Stimulated activated naive CD8-positive, alpha-beta T cell treated with anti-CD3 and anti-CD28 coated beads, Interleukin-15, amount 100 ng/mL, for 72 hours (primary cell): ENCODE results near the gene TNFAIP3.

Experiments
- ATAC-seq: fragments of 150-1000 bp; cut with Tn5 transposase; 2 replicates; pipeline ENCODE4 v1.10.0; 2021; ENCODE audit warnings: mild to moderate bottlenecking, moderate library complexity
- DNase-seq, 2 donors: peaks; one replicate each; pipeline ENCODE4 v3.0.0; 2021 to 2022
- H3K27ac Mint-ChIP-seq, 2 donors: one replicate each; pipeline ENCODE4 v1.8.0; 2022; ENCODE audit warnings: mild to moderate bottlenecking in 2 of 2, mixed read lengths in 2 of 2, moderate library complexity in 2 of 2
- H3K27me3 Mint-ChIP-seq: one replicate; pipeline ENCODE4 v1.8.0; 2022; ENCODE audit warnings: mixed read lengths
- H3K4me1 Mint-ChIP-seq: one replicate; pipeline ENCODE4 v1.8.0; 2022; ENCODE audit warnings: mild to moderate bottlenecking, mixed read lengths
- H3K4me3 Mint-ChIP-seq, 2 donors: one replicate each; pipeline ENCODE4 v1.8.0; 2022; ENCODE audit warnings: mild to moderate bottlenecking in 2 of 2, mixed read lengths in 2 of 2, moderate library complexity in 1 of 2
- H3K9me3 Mint-ChIP-seq, 2 donors: one replicate each; pipeline ENCODE4 v1.8.0; 2022; ENCODE audit warnings: mixed read lengths in 2 of 2

Gene TNFAIP3

GRCh38 chr6:137867685-137868509 lies 838 bp downstream of the TNFAIP3 start:
- ATAC-seq: peak; percentile 45
- Mint-ChIP-seq H3K4me1 (peaks cover 25% of the 10 kb centered on the region), H3K27me3 (no peaks in the 10 kb centered on the region), H3K9me3 (peaks cover 0 to 3% of the 10 kb centered on the region in 2 donors), H3K27ac (peak overlapping the region; percentile 90 to 93), H3K4me3 (peak overlapping the region; percentile 86 to 93)
- no peak for DNase-seq

GRCh38 chr6:137868721-137869548 lies 1.9 kb downstream of the TNFAIP3 start:
- Mint-ChIP-seq H3K27me3 (no peaks in the 10 kb centered on the region), H3K9me3 (peaks cover 0 to 3% of the 10 kb centered on the region in 2 donors), H3K4me3 (peak overlapping the region; percentile 86 to 93), H3K4me1 (peaks cover 24% of the 10 kb centered on the region), H3K27ac (peak overlapping the region; percentile 84 to 93)
- DNase-seq (no peak), ATAC-seq (no peak)

- Mint-ChIP-seq H3K9me3 (no peaks in the 10 kb centered on the region), H3K27me3 (no peaks in the 10 kb centered on the region), H3K4me1 (peaks cover 22% of the 10 kb centered on the region), H3K4me3 (peak overlapping the region; percentile 86 to 93), H3K27ac (peak overlapping the region; percentile 81 to 91)
- ATAC-seq (no peak), DNase-seq (no peak)
Observed at GRCh38 chr6:137869549-137870307, 2.7 kb downstream of the TNFAIP3 start.

- H3K27ac Mint-ChIP-seq: peak overlapping the region; percentile 81 to 91
- H3K4me3 Mint-ChIP-seq: peak overlapping the region; percentile 86 to 93
- DNase-seq (no peak), ATAC-seq (no peak)
- no peaks in the 10 kb centered on the region for H3K9me3 Mint-ChIP-seq
- no peaks in the 10 kb centered on the region for H3K27me3 Mint-ChIP-seq
- peaks cover 22% of the 10 kb centered on the region for H3K4me1 Mint-ChIP-seq
Observed at GRCh38 chr6:137870308-137870644, 3.2 kb downstream of the TNFAIP3 start.

- ATAC-seq (peak; percentile 62), DNase-seq (peak; percentile 40 to 73)
- H3K9me3 Mint-ChIP-seq: no peaks in the 10 kb centered on the region
- H3K4me3 Mint-ChIP-seq: peak overlapping the region; percentile 86 to 93
- no peaks in the 10 kb centered on the region for H3K27me3 Mint-ChIP-seq
- peaks cover 22% of the 10 kb centered on the region for H3K4me1 Mint-ChIP-seq
- peak overlapping the region; percentile 81 to 91 for H3K27ac Mint-ChIP-seq
Observed at GRCh38 chr6:137870744-137871247, 3.7 kb downstream of the TNFAIP3 start.

- Mint-ChIP-seq H3K27ac (peak overlapping the region in 1 of 2 donors; percentile 91), H3K4me1 (peaks cover 20% of the 10 kb centered on the region), H3K9me3 (no peaks in the 10 kb centered on the region), H3K4me3 (peak overlapping the region; percentile 86 to 93), H3K27me3 (no peaks in the 10 kb centered on the region)
- DNase-seq (no peak), ATAC-seq (no peak)
Observed at GRCh38 chr6:137871291-137871690, 4.2 kb downstream of the TNFAIP3 start.

- Mint-ChIP-seq H3K27me3 (no peaks in the 10 kb centered on the region), H3K4me1 (peaks cover 25% of the 10 kb centered on the region), H3K27ac (peak overlapping the region in 1 of 2 donors; percentile 91), H3K4me3 (peak overlapping the region; percentile 86 to 93), H3K9me3 (no peaks in the 10 kb centered on the region)
- ATAC-seq (no peak), DNase-seq (no peak)
Observed at GRCh38 chr6:137871831-137872454, 4.9 kb downstream of the TNFAIP3 start.

GRCh38 chr6:137872581-137873115 lies 5.6 kb downstream of the TNFAIP3 start:
- no peak for ATAC-seq
- peak overlapping the region; percentile 86 to 93 for H3K4me3 Mint-ChIP-seq
- no peak for DNase-seq
- peaks cover 32% of the 10 kb centered on the region for H3K4me1 Mint-ChIP-seq
- H3K27me3 Mint-ChIP-seq: no peaks in the 10 kb centered on the region
- peak overlapping the region; percentile 76 to 91 for H3K27ac Mint-ChIP-seq
- no peaks in the 10 kb centered on the region for H3K9me3 Mint-ChIP-seq

- Mint-ChIP-seq H3K9me3 (no peaks in the 10 kb centered on the region), H3K27ac (peak overlapping the region; percentile 67 to 94), H3K4me1 (peaks cover 39% of the 10 kb centered on the region), H3K27me3 (no peaks in the 10 kb centered on the region), H3K4me3 (peak overlapping the region; percentile 86 to 93)
- ATAC-seq (peak; percentile 78), DNase-seq (peak; percentile 66 to 92)
Observed at GRCh38 chr6:137873273-137873762, 6.3 kb downstream of the TNFAIP3 start.

GRCh38 chr6:137874204-137875057 lies 7.4 kb downstream of the TNFAIP3 start:
- no peaks in the 10 kb centered on the region for H3K27me3 Mint-ChIP-seq
- H3K9me3 Mint-ChIP-seq: no peaks in the 10 kb centered on the region
- H3K4me3 Mint-ChIP-seq: peak overlapping the region; percentile 86 to 93
- peak overlapping the region; percentile 67 to 90 for H3K27ac Mint-ChIP-seq
- DNase-seq (no peak), ATAC-seq (no peak)
- H3K4me1 Mint-ChIP-seq: peaks cover 50% of the 10 kb centered on the region

GRCh38 chr6:137875058-137875520 lies 8.0 kb downstream of the TNFAIP3 start:
- Mint-ChIP-seq H3K27ac (peak overlapping the region in 1 of 2 donors; percentile 90), H3K4me1 (peaks cover 57% of the 10 kb centered on the region), H3K27me3 (no peaks in the 10 kb centered on the region), H3K4me3 (peak overlapping the region; percentile 86 to 93), H3K9me3 (no peaks in the 10 kb centered on the region)
- no peak for ATAC-seq
- DNase-seq: no peak

GRCh38 chr6:137875606-137876005 lies 8.5 kb downstream of the TNFAIP3 start:
- ATAC-seq: no peak
- peak overlapping the region; percentile 27 to 67 for H3K27ac Mint-ChIP-seq
- H3K4me1 Mint-ChIP-seq: peaks cover 62% of the 10 kb centered on the region
- no peaks in the 10 kb centered on the region for H3K27me3 Mint-ChIP-seq
- no peaks in the 10 kb centered on the region for H3K9me3 Mint-ChIP-seq
- DNase-seq: no peak
- H3K4me3 Mint-ChIP-seq: peak overlapping the region; percentile 86 to 93

- Mint-ChIP-seq H3K27ac (no peak overlapping the region), H3K4me3 (peak overlapping the region; percentile 39 to 53), H3K9me3 (no peaks in the 10 kb centered on the region), H3K4me1 (peaks cover 71% of the 10 kb centered on the region), H3K27me3 (no peaks in the 10 kb centered on the region)
- no peak for DNase-seq
- no peak for ATAC-seq
Observed at GRCh38 chr6:137876547-137876946, 9.5 kb downstream of the TNFAIP3 start.
